D721Med (cell line): ENCODE data around the gene LCN1.

ENCODE experiments used
- DNase-seq: peaks from one replicate; pipeline ENCODE4 v3.0.0; 2011; ENCODE audit warnings: low spot score; ENCODE audit not compliant: insufficient read length
- FAIRE-seq: peaks from 2 replicates; lab custom pipeline; 2011; peaks lifted over from hg19 to GRCh38; lab: Jason Lieb, UNC
- TF ChIP-seq, protein P1 (sequence below): IDR thresholded peaks from 2 replicates; pipeline ENCODE4 v1.5.1; 2012; ENCODE audit warnings: mild to moderate bottlenecking, control low read depth; ENCODE audit not compliant: insufficient read depth; ENCODE audit errors: missing control alignments

Gene LCN1

DNA sequence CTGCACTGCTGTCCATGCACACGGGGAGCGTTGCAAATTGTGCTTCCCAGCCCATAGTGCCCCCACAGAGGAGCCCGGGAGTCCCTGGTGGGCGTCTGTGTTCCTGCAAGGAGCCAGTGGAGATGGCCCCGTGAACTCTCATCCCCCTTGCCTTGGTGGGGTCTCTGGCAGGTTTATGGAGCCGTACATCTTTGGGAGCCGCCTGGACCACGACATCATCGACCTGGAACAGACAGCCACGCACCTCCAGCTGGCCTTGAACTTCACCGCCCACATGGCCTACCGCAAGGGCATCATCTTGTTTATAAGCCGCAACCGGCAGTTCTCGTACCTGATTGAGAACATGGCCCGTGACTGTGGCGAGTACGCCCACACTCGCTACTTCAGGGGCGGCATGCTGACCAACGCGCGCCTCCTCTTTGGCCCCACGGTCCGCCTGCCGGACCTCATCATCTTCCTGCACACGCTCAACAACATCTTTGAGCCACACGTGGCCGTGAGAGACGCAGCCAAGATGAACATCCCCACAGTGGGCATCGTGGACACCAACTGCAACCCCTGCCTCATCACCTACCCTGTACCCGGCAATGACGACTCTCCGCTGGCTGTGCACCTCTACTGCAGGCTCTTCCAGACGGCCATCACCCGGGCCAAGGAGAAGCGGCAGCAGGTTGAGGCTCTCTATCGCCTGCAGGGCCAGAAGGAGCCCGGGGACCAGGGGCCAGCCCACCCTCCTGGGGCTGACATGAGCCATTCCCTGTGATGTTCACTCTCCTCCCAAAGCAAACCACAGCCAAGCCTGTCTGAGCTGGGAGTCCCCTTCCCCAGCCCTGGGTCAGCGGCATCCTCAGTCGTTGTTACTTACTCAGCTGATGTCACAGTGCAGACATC lies 17.6 kb upstream of the LCN1 start:
- FAIRE-seq: no peak
- no peak for DNase-seq
- TF ChIP-seq, protein P1, sequence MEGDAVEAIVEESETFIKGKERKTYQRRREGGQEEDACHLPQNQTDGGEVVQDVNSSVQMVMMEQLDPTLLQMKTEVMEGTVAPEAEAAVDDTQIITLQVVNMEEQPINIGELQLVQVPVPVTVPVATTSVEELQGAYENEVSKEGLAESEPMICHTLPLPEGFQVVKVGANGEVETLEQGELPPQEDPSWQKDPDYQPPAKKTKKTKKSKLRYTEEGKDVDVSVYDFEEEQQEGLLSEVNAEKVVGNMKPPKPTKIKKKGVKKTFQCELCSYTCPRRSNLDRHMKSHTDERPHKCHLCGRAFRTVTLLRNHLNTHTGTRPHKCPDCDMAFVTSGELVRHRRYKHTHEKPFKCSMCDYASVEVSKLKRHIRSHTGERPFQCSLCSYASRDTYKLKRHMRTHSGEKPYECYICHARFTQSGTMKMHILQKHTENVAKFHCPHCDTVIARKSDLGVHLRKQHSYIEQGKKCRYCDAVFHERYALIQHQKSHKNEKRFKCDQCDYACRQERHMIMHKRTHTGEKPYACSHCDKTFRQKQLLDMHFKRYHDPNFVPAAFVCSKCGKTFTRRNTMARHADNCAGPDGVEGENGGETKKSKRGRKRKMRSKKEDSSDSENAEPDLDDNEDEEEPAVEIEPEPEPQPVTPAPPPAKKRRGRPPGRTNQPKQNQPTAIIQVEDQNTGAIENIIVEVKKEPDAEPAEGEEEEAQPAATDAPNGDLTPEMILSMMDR: no peak

- TF ChIP-seq, protein P1: peak; percentile 72
- DNase-seq (peak; percentile 90), FAIRE-seq (no peak)
These were observed 16.7 kb upstream of the LCN1 start for GRCh38 chr9:135504262-135505243.

- TF ChIP-seq, protein P1: no peak
- DNase-seq (no peak), FAIRE-seq (no peak)
These were observed 15.6 kb upstream of the LCN1 start for GRCh38 chr9:135505406-135506187.

DNA sequence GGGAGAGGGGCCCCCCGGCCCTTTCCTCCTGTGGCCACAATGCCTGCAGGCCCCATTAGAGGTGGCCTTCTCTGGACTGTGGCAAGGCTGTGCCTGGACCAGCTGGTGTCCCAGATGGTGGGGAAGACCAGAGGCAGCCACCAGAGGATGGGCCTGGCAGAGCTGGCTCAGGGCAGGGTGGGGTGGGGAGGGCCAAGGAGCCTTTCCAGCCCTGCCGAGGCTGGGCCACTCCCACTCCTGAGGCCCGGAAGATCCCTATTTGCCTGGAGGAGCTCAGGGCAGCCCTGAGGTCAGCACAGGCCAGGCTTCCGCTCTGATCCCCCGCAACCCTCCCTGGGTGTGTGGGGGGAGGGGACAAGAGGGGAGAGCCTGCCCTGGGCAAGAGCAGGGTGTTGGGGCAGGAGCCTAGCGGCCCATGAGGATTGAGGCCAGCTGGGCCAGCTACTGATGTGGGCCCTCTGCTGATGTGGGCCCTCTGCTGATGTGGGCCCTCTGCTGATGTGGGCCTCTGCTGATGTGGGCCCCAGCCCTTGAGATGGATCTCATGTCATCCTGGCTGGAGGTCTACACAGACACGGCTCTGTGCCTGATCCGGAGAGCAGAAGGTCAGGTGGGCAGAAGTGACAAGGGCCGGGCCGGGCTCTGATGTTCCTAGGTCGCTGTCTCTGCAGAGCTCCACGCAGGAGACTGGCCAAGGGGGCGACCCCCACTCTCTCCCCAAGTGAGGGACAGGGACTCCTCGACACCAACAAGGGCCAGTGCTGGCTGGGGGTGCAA lies 14.7 kb upstream of the LCN1 start:
- TF ChIP-seq, protein P1: no peak
- no peak for FAIRE-seq
- DNase-seq: no peak

DNA sequence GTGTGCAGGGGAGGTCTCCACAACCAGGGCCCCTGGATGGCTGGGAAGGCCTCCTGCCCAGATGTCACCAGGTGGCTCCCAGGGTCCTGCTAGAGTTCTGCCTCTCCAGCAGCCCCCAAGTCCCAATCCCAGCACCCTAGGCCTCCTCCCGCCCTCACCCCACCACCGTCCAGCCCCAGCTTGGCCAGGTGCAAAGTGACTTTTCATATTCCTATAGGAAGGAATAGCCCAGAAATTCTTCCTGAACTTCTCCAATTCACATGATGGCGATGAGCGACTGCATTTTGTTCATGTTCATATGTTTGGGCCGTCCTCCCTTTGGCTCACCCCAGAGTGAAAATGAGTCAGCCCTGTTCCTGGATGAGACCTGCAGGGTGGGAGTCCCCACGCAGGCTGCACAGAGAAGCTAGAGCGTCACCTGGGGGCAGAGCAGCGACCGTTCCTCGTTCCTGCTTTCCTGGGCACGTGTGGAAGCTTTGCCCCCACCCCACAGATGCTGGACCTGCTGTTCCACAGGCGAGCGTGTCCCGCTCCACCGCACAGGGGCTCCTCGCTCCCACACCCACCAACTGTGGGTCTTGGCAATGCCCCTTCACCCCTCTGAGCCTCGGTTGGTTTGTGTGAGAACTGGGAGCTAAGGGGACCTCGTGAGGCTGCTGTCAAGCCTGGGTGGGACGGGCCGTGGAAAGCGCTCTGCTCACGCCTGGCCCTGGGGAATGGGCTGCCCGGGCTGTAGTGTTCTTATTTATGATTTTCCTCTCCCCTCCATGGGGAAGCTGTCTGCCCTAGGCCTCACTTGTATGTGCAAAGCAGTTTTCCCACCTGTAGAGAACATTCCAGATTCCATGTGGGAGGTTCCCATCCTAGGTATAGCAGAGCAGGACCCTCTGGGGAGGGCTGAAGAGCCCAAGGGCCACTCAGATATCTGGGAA lies 13.9 kb upstream of the LCN1 start:
- FAIRE-seq (no peak), DNase-seq (no peak)
- TF ChIP-seq, protein P1: no peak
